Middle frontal gyrus (tissue), 1 donor: ENCODE data around the gene STEAP2.

Source experiments
- DNase-seq: peaks from one replicate; pipeline ENCODE4 v3.0.0-alpha.2; 2015; ENCODE audit warnings: low spot score; ENCODE audit errors: extremely low spot score

STEAP2 gene

GRCh38 chr7:90192876-90193750 is 18.4 kb upstream of the STEAP2 start:
- DNase-seq: no peak

GRCh38 chr7:90194911-90195809 is 16.4 kb upstream of the STEAP2 start:
- DNase-seq: no peak

GRCh38 chr7:90201500-90202195 is 9.9 kb upstream of the STEAP2 start:
- DNase-seq: no peak

- DNase-seq: no peak
Observed at GRCh38 chr7:90207956-90208355, 3.6 kb upstream of the STEAP2 start.

- no peak for DNase-seq
Observed at GRCh38 chr7:90209776-90210175, 1.8 kb upstream of the STEAP2 start.

- DNase-seq: no peak
Observed at GRCh38 chr7:90210475-90210874, 1.1 kb upstream of the STEAP2 start.

- no peak for DNase-seq
Observed at GRCh38 chr7:90210981-90211380, 559 bp upstream of the STEAP2 start.

- DNase-seq: no peak
Observed at GRCh38 chr7:90212149-90212495, 582 bp downstream of the STEAP2 start.

- no peak for DNase-seq
Observed at GRCh38 chr7:90213521-90213920, 2.0 kb downstream of the STEAP2 start.

GRCh38 chr7:90216080-90216674 is 4.6 kb downstream of the STEAP2 start:
- no peak for DNase-seq

GRCh38 chr7:90216771-90217170 is 5.2 kb downstream of the STEAP2 start:
- no peak for DNase-seq

- DNase-seq: no peak
Observed at GRCh38 chr7:90222390-90222789, 10.8 kb downstream of the STEAP2 start.

- no peak for DNase-seq
Observed at GRCh38 chr7:90222811-90223725, 11.5 kb downstream of the STEAP2 start.

GRCh38 chr7:90224195-90224594 is 12.7 kb downstream of the STEAP2 start:
- no peak for DNase-seq

GRCh38 chr7:90225181-90225580 is 13.6 kb downstream of the STEAP2 start:
- no peak for DNase-seq

- DNase-seq: no peak
Observed at GRCh38 chr7:90225601-90226000, 14.1 kb downstream of the STEAP2 start.

- no peak for DNase-seq
Observed at GRCh38 chr7:90227259-90227658, 15.7 kb downstream of the STEAP2 start.

GRCh38 chr7:90229682-90230081 is 18.1 kb downstream of the STEAP2 start:
- no peak for DNase-seq

- no peak for DNase-seq
Observed at GRCh38 chr7:90230834-90231233, 19.3 kb downstream of the STEAP2 start.

GRCh38 chr7:90231304-90231703 is 19.8 kb downstream of the STEAP2 start:
- DNase-seq: no peak
